NCI-H1417 (cell line): ENCODE measurements around the gene CD7.

ENCODE experiments used
- DNase-seq, 3 experiments: peaks; one replicate each; lab custom pipeline; 2025; lab: John Stamatoyannopoulos, UW

CD7 gene

DNA sequence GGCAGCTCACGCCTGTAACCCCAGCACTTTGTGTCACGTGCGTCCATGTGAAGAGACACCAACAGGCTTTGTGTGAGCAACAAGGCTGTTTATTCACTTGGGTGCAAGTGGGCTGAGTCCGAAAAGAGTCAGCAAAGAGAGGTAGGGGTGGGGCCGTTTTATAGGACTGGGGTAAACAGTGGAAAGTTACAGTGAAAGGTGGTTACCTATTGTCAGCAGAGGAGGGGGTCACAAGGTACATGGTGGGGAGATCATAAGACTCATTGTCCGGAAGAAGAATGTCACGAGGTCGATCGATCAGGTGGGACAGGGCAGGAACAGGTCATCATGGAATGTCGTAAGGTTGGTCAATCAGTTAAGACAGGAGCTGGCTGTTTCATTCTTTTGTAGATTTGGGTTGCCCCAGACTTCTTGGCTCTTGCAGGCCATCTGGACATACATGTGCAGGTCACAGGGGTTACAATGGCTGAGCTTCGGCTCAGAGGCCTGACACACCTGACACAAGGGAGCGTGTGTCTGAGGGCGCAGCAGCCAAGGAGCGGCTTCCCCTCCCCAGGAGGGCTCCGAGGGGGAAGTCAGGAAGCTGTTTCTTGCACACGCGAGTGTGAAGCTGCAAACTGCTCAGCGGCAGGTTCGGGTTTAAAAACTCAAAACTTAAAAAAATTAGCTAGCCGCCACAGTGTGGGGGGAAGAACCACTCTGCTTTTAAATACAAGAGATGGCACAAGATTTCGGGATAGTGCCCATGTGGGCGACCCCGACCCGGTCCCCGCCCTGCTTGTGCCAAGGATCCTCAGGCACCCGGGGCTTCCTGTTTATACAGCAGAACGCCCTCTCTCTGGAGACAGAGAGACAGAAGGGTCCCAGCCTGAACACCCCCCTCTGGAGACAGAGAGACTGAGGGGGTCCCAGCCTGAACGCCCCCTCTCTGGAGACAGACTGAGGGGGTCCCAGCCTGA is 29.2 kb upstream of the CD7 start:
- no peak for DNase-seq

DNA sequence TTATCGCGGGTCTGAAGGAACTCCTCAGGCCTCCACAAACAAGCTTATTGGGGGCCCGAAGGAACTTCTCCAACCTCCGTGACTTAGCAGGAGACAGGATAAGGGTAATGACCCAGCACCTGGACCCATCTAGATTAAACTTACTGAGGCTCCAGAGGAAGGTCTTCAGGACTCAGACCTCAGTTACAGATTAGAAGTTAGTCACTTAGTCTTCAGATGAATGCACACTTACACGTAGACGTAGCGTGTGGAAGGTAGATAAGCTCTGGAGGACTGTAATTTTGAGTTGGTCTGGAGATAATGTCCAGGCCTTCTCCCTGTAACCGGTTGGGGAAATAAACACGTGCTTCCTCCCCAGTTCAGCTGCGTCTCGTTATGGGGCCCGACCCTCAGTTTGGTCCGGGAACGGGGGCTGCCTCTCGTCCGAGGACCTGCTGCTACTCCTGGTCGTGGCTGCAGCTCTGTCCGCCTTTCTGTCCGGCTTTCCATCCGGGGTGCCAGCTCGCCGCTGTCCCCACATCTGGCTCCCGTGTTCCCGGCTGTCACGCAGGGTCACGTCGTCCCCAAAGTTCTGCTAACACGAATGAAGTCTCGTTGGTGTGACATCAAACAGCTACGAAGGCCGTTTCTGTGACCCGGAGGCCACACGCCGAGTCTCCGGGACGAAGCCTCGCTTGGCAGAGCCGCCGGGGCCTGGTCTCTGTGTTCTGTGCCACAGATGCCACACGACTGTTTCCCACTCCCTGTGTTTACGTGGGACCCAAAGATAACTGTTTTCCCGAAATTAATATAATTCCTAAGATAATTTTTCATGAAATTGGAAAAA is 28.0 kb upstream of the CD7 start:
- DNase-seq = no peak

DNA sequence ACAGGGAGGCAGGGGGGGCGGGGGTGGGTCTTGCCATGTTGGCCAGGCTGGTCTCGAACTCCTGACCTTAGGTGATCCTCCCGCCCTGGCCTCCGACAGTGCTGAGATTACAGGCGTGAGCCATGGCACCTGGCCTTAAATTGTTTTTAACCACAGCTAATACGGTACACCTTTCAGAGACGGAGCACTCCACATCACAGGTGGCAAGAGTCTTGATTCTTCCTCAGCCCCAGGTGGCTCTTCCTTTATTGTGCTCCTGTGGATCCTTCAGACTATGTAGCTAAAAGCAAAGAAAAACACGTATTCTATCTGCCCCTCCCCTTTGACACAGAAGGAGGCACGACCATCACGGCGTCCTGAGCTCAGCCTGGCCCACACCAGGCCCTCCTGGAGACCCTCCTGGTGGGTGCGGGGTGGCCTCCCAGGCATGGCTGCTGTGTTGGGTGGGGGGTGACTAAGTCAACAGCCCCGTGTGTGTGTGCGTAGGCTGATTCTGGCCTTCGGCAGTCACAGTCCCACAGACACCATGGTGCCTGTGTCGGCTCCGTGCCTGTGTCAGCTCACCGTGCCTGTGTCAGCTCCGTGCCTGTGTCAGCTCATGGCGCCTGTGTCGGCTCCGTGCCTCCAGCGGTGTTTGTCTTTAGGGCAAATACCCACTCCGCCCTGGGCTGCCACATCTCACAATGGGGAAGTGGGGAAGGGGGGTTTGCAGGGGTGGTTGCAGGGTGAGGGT is 26.9 kb upstream of the CD7 start:
- no peak for DNase-seq

DNA sequence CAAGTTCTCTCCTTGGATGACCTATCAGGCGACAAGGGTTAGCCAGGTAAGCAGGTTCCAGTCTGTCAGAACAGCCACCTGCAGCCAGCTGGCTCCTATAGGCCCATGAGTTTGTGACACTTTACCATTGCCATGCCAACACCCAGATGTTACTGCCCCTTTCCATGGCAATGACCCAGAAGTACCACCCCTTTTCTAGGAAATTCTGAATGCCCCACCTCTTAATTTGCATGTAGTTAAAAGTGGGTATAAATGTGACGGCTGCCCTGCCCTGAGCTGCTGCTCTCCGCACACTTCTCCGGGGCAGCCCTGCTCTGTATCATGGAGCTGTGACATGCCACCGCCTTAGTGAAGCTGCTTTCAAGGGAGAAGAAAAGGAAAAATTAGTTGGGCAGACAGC is 26.2 kb upstream of the CD7 start:
- DNase-seq = no peak

DNA sequence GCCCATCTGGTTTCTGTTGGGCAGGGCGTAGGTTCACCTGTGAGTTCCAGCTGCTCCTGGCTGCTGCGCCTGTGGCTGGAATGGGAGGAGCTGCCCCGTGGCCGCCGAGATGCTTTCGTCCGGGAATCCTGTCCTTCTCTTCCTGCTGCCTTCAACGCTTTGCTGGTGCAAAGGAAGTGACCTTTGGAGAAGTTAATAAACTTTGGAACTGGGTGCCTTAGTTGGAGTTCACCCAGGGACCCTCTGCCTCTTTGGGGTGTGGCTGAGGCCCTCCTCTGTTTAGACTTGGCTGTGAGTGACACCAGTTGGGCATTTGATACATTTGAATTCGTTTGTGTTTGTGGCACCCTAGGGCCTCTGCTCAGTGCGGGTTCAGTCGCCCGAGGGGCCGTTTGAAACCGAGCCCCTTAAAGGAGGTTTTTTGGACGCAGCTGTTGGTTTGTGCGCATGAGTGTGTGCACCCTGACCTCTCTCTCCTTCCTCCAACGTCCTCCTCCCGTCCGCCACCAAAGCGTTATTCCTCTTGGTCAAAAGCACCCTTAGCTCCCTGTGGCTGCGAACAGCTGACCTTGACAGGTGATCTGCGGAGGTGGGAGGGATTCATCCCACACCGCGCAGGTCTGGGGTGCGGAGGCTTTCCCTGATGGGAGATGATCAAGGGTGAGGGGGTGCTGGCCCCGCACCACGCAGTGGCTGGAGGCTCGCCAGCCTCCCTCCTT is 25.1 kb upstream of the CD7 start:
- DNase-seq = no peak

DNA sequence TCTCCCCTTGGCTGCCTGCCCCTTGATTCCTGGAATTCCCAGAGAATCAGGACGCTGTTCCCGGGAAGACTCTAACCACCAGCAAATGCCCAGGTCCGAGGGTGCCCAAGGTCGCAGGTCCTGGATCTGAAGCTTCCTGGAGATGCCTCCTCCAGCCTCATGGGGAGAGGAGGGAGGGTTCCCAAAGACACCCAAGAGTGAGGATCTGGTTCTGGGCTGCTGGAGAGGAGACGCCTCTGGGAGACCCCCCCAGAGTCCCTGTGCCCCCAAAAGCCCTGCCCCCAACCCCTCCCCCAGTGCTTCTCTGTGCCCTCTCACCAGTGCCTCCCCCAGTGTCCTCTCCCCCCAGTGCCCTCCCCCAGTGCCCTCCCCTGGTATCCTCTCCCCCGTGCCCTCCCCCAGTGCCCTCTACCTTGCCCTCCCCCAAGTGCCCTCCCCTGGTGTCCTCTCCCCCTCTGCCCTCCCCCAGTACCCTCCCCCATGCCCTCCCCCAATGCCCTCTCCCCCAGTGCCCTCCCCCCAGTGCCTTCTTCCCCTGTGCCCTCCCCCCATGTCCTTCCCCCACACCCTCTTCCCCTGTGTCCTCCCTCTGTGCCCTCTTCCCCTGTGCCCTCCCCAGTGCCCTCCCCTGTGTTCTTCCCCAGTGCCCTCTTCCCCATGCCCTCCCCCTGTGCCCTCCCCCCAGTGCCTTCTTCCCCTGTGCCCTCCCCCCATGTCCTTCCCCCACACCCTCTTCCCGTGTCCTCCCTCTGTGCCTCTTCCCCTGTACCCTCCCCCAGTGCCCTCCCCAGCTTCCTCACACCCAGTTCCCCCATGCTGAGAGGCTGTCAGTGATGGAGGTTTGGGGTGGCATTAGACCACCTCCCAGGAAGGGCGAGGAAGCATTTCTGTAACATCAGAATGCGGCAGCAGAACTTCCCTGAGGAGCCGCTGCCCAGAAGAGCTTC is 22.5 kb upstream of the CD7 start:
- no peak for DNase-seq

DNA sequence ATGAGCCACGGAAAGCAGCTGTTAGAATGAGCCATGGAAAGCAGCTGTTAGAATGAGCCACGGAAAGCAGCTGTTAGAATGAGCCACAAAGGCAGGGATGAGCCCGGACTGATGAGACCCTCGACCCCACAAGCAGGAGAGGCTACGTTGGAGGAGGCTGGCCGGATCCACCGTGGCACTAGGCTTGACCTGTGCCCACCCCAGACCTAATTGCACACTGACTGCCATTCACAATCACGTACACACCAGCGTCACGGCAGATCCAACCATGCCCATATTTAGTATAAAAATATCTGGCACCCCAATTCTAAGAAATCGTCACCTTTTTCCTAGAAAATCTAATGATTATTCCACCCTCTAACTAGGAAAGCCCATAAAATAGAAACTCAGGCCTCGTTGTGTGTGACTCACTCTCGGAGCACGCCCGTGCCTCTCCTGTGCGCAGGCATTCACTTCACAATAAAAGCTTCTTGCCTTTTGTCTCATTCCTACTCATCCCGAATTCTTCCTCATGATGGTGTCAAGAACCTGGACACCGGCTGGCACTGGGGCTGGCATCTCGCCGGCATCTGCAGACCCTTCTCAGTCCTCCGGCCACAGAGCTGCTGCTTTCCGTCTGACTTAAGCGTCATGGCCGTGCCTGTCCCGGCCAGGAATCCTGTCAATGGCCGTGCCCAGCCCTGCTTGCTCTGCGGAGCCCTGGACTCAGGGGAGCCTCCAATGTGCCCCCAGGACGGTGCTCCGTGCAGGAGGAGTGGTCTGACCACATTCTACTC is 21.6 kb upstream of the CD7 start:
- DNase-seq = no peak

DNA sequence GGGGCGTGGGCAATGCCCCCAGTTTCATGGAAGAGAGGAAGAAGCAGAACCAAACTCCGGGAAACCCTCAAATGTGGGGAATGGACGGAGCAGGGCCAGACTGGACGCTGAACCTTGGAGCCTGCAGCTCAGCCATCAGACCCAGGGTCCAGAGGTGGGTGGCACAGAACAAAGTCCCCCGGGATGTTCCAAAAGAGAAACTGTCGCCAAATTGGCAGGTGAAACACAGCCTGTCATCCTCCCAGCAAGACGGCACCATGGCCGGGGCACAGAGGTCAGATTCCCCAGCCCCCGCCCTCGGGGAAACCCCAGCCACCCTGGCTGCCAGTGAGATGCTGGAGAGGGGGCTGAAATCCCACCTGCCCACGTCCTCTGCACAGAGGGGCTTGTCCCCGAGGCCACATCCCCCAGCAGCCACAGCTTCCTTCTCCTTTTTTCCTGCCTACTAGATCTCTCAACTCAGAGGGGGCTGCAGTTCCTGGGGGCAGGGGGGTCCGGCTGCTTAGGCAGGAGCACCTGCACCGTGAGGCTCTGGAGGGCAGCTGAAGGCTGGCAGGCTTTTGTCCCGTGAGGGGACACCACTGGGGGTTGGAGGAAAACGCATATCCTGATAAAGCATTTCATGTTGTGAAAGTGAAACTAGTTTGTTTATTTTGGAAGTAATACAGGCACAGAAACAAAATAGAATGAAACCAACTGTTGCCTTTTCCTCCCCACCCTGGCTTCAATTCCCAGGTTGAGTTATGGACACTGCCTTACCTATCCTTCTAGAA is 17.4 kb upstream of the CD7 start:
- no peak for DNase-seq

DNA sequence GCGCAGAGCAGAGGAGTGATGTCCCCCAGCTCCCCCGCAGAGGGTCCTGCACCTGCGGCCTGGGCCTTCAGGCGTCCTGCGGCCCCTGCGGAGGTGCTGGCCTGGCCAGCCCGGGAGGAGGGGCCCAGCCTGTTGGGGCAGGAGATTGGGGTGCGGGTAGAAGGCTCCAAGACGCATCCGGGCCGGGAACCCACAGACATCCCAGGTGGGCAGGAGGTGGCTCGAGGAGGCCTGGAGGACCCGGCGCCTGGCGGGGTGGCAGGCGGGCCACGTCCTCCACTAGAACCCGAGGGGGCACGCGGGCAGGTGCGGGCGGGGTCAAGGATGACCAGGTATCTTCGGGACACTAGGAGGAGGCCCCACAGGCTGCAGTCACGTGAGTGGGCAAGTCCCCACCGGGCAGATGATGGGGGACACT is 16.8 kb upstream of the CD7 start:
- DNase-seq = no peak

DNA sequence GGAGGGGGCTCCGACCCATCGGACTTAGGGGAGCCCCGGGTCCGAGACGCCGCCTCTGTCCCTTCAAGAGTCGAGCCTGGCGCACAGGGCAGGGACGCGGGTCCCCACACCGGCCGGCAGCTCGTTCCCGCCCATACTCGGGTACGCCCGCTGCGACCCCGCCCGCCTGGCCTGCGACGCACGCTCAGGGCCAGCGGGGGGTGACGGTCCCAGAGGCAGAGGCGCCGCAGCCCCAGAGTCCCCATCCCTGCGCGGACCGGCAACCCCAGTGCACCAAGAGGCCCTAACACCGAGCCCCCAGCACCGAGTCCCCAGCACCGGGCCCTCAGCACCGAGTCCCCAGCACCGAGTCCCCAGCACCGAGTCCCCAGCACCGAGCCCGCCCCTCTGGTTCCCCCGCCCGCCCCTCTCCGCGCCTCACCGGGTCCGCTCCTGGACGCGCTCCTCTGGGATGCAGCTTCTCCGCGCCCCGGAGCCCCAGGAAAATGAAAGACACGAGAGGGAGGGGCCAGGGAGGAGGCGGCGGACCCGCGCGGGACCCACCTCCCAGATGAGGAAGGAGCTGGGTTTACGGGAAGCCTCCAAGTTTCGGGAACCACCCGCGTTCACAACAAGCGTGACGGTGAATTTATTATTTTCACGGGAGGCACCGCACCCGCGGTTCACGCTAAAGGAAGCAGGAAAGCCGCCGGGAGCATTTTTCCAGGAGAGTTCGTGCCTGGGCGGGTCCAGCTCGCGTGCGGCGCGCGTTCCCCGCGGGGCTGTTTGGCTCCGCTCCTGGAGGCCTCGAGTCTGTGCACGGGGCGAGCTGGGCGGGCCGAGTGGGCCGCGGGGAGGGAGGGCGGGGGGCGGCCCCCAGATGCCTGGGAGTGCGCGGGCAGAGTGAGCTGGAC is 16.1 kb upstream of the CD7 start, which contains the start of gene SECTM1:
Gene SECTM1, minus strand, starts transcription at position 488 of the 893 bp plus-strand sequence. CDS start 6,526 bp downstream, outside the sequence.
- DNase-seq = peak in 2 of 3 experiments; percentile 55 to 56

DNA sequence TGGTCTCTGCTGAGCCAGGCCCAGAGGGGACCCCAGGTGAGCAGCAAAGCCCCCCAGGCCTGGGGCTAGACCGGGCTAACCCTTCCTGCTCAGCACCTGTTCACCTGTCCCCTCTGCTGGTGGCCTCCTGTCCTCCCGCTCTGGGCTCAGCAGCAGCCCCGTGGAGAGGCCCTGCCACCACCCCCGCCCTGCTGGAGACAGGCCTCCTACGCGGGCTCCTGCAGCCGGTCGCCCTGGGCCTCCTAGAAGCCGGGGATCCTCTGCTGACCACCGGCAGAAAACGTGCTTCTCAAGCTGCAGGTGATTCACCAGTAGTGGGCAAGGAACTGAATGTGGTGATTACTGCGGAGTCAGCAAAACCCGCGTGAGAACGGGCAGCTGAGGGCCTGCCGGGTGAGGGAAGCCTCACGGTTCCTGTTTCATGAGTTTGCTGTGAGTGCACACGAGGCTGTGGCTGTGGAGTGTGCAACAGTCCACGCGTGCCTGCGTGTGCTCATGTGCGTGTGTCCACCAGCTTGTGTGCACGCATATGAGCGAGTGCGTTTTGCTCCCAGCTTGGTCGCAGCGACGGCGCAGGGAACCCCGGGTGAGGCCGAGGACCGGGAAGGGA is 15.4 kb upstream of the CD7 start:
- DNase-seq = peak in 2 of 3 experiments; percentile 68 to 74

DNA sequence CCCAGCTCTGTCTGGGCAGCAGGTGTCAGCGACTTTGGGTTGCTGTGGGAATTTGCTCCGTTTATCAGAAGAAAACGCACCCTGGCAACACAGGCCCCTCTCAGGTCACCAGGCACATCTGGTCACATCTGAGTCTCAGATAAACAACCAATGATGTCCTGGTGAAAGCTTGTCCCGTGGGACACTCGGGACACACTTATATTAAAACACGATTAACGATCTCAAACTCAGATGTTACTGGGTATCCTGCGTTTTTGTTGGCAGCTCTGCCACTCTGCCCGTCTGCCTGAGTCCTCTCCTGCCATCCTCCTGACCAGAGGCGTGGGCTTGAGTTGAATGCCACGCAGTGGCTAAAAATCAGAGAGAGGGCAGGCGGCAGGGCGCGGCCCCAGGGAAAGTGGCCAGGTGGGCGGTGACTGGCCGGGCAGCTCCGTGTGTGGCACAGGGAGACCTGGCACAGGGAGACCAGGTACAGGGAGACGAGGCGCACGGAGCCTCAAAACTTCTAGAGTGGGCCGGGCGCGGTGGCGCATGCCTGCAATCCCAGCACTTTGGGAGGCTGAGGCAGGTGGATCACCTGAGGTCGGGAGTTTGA is 14.0 kb upstream of the CD7 start:
- peak in 1 of 3 experiments; percentile 33 for DNase-seq

DNA sequence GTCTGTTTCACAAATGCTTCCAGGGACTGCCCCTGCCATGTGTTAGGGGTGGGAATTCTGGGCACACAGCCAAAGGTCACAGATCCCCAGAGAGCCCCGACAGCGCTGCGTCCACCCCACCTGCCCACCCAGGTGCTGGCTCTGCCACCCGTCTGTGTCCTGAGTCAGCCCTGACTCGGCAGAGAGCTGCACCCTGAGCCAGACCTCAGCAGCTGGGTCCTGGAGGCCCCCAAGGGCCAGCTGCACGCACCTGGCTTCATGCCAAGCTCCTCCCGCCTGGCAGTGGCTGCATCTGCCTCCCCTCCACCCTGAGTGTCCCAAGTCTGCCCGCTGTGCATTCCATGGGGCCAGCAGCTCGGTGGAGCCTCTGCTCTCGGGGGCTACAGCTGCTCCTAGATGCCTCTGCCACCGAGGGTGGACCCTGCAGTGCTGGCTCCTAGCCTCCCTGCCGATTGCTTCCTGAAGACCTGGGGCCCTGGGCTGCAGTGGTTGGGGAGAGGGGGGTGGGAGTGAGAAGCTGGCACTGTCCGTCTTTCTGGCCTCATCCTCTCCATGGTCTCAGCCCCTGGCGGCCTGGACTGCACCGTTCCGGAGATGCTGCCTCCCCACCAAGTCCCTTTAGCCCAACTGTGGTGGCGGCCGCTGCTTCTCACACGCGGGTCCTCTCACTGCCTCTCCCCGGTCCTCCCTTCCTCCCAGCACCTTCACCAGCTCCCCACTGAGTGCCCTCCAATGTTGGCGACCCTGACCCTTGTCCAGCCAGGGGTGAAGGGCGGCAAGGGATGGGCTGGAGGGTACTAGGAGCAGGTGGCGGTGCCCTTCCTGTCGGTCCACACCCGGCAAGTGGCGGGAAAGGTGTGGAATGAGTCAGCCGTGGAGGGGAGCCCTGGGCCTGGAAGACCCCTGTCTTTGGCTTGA is 13.2 kb upstream of the CD7 start:
- peak; percentile 79 to 95 (median 88) for DNase-seq

DNA sequence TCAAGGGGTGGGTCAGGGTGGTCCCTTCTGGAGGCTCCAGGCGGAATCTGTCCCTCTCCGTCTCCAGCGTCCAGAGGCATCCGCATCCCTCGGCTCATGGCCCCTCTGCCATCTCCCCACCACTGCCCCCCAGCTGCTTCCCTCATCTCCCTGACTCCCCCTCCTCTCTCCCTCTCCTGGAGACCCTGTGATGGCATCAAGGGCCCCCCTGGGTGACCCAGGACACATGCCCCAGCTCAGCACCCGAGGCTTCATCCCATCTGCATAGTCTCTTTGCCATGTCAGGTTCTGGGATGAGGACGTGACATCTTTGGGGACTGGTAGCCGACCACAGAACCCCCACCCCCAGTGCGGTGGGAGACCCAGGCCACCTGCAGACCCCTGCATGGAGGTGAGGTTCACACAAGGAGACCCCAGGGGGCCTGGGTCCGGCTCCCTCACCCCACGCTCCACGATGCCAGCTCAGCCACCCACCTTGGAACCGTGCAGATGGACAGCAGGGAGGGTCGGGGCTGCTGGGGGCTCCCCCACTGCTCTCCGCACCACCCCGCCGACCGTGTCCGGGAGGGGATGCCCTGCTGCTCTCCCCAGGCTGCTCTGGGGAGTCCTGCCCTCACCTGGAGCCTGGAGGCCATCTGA is 12.4 kb upstream of the CD7 start:
- no peak for DNase-seq

DNA sequence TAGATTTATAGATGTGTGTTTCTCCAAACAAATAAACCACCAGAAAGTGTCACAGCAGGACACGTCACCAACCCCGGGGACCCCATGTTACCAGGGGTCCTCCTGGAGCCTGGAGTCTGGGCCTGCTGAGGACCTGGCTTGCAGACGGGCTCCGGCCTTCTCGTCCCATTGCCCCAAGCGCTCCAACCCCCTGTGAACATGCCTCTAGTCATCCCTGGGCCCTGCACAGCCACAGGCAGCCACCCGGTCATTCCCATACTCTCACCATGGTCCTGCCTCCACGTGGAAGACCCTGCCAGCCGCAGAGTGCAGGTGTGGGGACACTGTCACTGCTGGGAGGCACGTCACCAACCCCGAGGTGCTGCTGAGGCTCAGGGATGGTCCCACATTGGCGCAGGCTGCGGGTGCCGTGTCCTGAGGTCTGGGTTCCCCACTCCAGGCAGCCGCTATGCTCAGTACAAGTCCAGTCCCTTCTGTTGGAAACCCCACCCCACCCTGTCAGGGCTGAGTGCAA is 11.6 kb upstream of the CD7 start:
- no peak for DNase-seq
